KOPT-K1 (cell line): ENCODE data around the gene RPS2.
A peak's percentile ranks its signal among the peaks of the same experiment; 100 is the strongest.
"Not testable (repeated sequence)": the region's sequence is repeated elsewhere in the genome, so short reads cannot be mapped to it uniquely, and the experiment has no call there.

ENCODE experiments used
- H3K27ac ChIP-seq: fragments of 200-600 bp; sonication (generic); 2 replicates; pipeline ENCODE4 v1.5.1; 2016; ENCODE audit warnings: antibody characterized with exemption, mild to moderate bottlenecking, low read depth, low read length; ENCODE audit not compliant: poor library complexity, severe bottlenecking
- H3K36me3 ChIP-seq: fragments of 200-600 bp; sonication (generic); 2 replicates; pipeline ENCODE4 v1.5.1; 2017; ENCODE audit warnings: antibody characterized with exemption, mild to moderate bottlenecking, low read length, moderate library complexity; ENCODE audit not compliant: insufficient read depth
- H3K9me3 ChIP-seq: fragments of 200-600 bp; sonication (generic); 2 replicates; pipeline ENCODE4 v1.5.1; 2017; ENCODE audit warnings: antibody characterized with exemption, low read length, mild to moderate bottlenecking; ENCODE audit not compliant: insufficient read depth, poor library complexity, severe bottlenecking

RPS2 gene

DNA sequence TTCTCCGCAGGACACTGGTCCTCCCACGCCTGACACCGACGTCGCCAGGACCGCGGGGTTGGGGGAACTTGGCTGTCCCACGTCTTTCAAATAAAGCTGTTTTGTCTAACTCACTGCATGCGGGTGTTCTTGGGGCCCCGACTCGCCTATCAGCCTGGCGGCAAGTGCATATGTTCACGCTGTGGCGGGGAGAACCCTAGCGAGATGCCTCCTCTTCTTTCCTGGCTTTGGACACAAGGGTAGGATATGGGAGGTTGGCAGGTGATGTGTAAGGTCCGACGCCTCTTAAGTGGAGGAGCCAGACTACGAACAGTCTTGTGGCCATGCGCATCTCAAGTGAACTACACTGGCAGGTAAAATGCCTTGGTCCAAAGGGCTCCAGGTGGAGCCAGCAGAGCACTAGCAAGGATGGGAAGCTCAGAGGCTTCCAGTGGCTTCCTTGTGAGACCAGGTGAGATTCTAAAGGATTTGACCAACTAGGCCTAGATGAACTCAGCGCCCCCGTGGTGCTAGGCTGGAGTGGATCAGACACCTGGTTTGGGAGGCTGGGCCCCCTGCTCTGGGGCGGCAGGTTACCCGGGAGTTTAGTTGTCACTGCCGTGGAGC is 873 bp upstream of the RPS2 start:
- Histone ChIP-seq H3K9me3 (no peaks in the 10 kb centered on the region), H3K36me3 (peaks cover 35% of the 10 kb centered on the region), H3K27ac (peak overlapping the region; percentile 81)

DNA sequence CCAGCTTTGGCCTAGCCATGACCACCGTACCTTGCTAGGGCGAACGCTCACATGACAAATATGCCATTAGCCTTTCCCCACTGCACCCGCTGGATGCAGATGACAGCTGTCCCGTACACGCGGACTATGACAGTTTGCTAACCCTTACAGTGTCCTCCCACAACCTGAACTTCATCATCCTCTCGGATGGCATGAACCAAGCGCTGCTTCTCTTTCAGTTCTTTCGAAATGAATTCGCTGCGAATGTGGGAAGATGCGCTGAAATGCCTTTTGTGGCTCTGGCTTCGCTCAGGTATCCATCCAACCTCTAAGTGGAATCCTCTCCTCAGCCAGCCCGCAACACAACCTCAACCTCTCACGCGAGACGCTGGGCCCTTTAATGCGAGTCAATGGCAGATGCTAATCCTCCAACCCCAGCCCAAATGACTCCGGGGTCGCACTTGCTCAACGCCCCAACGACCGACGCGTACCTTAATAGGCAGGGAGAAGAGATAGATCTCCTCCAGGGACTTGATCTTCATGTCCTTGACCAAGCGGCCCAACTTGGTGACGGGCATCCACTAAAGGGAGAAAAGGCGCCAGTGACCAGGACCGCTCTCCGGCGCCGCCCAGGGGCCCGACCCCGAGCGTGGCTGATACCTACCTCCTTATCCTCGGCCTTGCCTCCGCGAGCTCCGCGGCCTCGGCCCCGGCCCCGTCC is 670 bp downstream of the RPS2 start:
- Histone ChIP-seq H3K9me3 (no peaks in the 10 kb centered on the region), H3K36me3 (peaks cover 35% of the 10 kb centered on the region), H3K27ac (peak overlapping the region; percentile 81)

GRCh38 chr16:1962161-1963153 is 2.2 kb downstream of the RPS2 start:
- H3K9me3 ChIP-seq, H3K27ac ChIP-seq: not testable (repeated sequence)
- peaks cover 35% of the 10 kb centered on the region for H3K36me3 ChIP-seq

GRCh38 chr16:1961651-1962067 is 3.0 kb downstream of the RPS2 start:
- no peak overlapping the region for H3K27ac ChIP-seq
- no peaks in the 10 kb centered on the region for H3K9me3 ChIP-seq
- peaks cover 35% of the 10 kb centered on the region for H3K36me3 ChIP-seq

DNA sequence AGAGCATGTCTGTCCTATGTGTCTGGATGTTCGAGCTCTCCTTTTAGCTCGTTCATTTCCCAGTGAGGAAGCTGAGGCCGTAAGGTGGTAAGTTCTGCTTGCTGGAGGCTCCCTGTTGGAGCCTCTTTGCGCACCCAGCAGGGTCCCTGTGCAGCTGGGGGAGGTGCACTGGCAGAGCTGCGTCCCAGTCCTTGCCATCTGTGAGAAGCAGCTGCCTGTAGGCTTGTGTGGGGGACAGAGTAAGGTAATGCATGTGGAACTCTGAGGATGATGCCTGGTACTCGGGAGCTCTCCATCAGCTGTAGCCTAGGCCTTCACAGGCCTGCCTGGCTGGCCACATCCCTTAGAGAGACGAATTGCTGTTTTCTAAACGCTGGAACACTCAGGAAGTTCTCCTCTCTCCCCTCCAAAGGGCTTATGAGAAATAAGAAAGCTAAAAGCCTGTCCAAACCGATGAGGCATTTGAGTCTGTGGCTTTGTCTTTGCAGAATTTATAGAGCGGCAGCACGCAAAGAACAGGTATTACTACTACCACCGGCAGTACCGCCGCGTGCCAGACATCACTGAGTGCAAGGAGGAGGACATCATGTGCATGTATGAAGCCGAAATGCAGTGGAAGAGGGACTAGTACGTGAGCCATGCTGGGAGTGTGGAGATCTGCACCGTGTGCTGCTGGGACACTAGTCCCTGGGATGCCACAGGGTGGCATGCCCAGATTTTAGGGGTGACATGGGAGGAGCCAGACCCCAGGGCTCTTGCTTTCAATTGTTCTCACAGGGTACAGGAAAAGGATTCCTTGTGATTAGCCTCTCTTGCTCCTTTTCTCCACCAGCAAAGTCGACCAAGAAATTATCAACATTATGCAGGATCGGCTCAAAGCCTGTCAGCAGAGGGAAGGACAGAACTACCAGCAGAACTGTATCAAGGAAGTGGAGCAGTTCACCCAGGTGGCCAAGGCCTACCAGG is 3.7 kb downstream of the RPS2 start:
- H3K36me3 ChIP-seq: peaks cover 35% of the 10 kb centered on the region
- H3K27ac ChIP-seq: peak overlapping the region; percentile 88
- H3K9me3 ChIP-seq: no peaks in the 10 kb centered on the region

DNA sequence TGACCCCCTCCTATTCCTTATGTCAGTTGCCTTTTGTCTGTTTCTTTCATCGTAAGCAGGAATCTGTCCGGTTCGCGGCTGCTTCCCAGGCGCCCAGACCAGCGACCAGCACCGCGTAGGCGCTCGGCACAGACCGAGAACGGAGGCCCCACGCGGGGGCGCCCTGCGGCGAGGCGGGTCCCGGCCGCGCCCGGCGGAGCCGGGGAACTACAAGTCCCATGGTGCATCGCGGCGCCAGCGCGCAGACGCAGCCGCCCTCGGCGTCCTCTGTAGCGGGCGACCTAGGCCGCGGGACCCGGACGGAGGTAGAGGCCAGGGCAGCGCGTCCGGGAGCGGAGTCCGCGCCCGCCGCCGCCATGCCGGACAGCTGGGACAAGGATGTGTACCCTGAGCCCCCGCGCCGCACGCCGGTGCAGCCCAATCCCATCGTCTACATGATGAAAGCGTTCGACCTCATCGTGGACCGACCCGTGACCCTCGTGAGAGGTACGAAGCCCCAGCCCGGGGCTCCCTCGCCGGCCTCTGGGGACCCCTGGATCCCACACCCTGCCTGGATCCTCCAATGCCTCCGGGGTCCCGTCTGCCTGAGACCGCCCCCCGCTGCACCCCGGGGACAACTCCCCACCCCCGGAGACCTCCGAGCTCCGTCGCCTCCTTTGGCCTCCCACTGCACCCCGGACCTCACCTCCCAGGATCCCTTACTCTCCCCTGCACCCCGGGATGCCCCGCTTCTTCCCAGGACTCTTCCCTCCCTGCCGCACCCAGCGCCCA is 5.2 kb downstream of the RPS2 start, which contains the start of gene NDUFB10:
Gene NDUFB10 (plus strand): TSS at position 270 of the 771 bp plus-strand sequence. CDS start 87 bp downstream, at position 357.
- no peaks in the 10 kb centered on the region for H3K9me3 ChIP-seq
- peaks cover 35% of the 10 kb centered on the region for H3K36me3 ChIP-seq
- peak within 1 kb of the TSS; percentile 88 for H3K27ac ChIP-seq

- Histone ChIP-seq H3K9me3 (no peaks in the 10 kb centered on the region), H3K36me3 (peaks cover 32% of the 10 kb centered on the region), H3K27ac (peak overlapping the region; percentile 88)
Observed at GRCh38 chr16:1958715-1959268, 5.8 kb downstream of the RPS2 start.

DNA sequence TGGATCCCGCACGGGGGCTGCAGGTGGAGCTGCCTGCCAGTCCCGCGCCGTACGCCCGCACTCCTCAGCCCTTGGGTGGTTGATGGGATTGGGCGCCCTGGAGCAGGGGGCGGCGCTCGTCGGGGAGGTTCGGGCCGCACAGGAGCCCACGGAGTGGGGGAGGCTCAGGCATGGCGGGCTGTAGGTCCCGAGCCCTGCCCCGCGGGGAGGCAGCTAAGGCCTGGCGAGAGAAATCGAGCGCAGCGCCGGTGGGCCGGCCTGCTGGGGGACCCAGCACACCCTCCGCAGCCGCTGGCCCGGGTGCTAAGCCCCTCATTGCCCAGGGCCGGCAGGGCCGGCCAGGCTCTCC is 6.5 kb downstream of the RPS2 start:
- H3K36me3 ChIP-seq: peaks cover 25% of the 10 kb centered on the region
- H3K9me3 ChIP-seq, H3K27ac ChIP-seq: not testable (repeated sequence)

GRCh38 chr16:1957434-1958142 is 7.0 kb downstream of the RPS2 start:
- not testable (repeated sequence) for H3K27ac ChIP-seq, H3K9me3 ChIP-seq
- H3K36me3 ChIP-seq: peaks cover 20% of the 10 kb centered on the region

- Histone ChIP-seq H3K9me3 (no peaks in the 10 kb centered on the region), H3K36me3 (no peaks in the 10 kb centered on the region), H3K27ac (no peak overlapping the region)
Observed at GRCh38 chr16:1953734-1954133, 10.9 kb downstream of the RPS2 start.

DNA sequence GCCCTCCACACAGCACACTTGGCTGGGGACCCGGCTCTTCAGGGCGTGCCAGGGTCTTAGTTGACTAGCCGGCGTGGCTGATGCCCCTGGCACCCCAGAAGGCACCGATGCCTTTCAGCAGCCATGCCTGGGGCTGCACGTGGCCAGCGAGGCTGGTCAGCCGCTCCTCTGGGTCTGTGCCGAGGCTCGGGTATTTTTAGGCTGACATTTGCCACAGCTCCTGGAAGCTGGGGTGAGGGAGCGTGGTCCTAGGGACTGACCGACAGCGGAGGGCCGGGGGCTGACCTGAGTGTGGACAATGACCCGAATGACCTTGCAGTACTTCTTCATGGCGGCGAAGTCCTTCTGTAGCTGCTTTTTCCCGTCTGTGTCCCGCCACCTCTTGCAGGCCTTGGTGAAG is 14.1 kb downstream of the RPS2 start:
- H3K9me3 ChIP-seq: no peaks in the 10 kb centered on the region
- no peak overlapping the region for H3K27ac ChIP-seq
- no peaks in the 10 kb centered on the region for H3K36me3 ChIP-seq

DNA sequence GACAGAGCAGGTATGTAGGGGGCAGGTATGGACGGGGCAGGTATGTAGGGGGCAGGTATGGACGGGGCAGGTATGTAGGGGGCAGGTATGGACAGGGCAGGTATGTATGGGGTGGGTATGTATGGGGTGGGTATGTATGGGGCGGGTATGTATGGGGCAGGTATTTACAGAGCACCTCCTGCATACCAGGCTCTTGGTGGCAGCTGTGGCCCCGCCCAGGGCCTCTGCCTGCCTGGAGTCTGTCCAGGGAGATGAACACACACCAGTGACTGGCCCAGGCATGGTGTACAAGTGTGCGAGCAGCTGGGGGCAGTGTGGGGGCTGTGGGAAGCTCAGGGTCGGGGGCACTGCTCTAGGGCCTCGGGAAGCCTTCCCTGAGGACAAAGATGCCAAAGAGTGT is 14.6 kb downstream of the RPS2 start:
- Histone ChIP-seq H3K9me3 (no peaks in the 10 kb centered on the region), H3K27ac (no peak overlapping the region), H3K36me3 (no peaks in the 10 kb centered on the region)

- Histone ChIP-seq H3K9me3 (no peaks in the 10 kb centered on the region), H3K36me3 (no peaks in the 10 kb centered on the region), H3K27ac (no peak overlapping the region)
Observed at GRCh38 chr16:1949507-1949906, 15.1 kb downstream of the RPS2 start.
